Astrocyte (in vitro differentiated cells and primary cell): ENCODE results near the gene CINP.

Experiments used
- EZH2 ChIP-seq: IDR thresholded peaks from 2 replicates; pipeline ENCODE4 v1.6.1; 2012; ENCODE audit warnings: mild to moderate bottlenecking, low read length, inconsistent platforms; ENCODE audit not compliant: insufficient read depth
- TF ChIP-seq, protein P1 (sequence below): IDR thresholded peaks from 2 replicates; pipeline ENCODE4 v1.5.1; 2011; ENCODE audit warnings: low read depth, mild to moderate bottlenecking, inconsistent platforms, low read length, moderate library complexity; ENCODE audit not compliant: insufficient read depth

DNA sequence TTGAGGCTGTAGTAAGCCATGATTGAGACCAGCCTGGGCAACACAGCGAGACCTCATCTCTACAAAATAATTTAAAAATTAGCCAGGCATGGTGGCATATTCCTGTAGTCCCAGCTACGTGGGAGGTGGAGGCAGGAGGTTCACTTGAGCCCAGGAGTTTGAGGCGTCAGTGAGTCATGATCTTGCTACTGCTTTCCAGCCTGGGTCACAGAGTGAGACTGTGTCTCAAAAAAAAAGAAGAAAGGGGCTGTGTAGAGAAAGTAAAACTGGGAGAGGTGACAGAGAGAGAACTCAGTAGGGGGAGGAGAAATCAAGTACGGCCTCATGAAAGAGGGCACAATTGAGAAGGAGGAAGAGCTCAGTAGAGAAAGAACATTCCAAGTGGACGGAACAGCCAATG lies 12.4 kb upstream of the CINP start:
- TF ChIP-seq, protein P1, sequence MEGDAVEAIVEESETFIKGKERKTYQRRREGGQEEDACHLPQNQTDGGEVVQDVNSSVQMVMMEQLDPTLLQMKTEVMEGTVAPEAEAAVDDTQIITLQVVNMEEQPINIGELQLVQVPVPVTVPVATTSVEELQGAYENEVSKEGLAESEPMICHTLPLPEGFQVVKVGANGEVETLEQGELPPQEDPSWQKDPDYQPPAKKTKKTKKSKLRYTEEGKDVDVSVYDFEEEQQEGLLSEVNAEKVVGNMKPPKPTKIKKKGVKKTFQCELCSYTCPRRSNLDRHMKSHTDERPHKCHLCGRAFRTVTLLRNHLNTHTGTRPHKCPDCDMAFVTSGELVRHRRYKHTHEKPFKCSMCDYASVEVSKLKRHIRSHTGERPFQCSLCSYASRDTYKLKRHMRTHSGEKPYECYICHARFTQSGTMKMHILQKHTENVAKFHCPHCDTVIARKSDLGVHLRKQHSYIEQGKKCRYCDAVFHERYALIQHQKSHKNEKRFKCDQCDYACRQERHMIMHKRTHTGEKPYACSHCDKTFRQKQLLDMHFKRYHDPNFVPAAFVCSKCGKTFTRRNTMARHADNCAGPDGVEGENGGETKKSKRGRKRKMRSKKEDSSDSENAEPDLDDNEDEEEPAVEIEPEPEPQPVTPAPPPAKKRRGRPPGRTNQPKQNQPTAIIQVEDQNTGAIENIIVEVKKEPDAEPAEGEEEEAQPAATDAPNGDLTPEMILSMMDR: no peak
- TF ChIP-seq EZH2: no peak
